Measurements from ENCODE around the gene ARHGAP5.

ARHGAP5 gene

DNA sequence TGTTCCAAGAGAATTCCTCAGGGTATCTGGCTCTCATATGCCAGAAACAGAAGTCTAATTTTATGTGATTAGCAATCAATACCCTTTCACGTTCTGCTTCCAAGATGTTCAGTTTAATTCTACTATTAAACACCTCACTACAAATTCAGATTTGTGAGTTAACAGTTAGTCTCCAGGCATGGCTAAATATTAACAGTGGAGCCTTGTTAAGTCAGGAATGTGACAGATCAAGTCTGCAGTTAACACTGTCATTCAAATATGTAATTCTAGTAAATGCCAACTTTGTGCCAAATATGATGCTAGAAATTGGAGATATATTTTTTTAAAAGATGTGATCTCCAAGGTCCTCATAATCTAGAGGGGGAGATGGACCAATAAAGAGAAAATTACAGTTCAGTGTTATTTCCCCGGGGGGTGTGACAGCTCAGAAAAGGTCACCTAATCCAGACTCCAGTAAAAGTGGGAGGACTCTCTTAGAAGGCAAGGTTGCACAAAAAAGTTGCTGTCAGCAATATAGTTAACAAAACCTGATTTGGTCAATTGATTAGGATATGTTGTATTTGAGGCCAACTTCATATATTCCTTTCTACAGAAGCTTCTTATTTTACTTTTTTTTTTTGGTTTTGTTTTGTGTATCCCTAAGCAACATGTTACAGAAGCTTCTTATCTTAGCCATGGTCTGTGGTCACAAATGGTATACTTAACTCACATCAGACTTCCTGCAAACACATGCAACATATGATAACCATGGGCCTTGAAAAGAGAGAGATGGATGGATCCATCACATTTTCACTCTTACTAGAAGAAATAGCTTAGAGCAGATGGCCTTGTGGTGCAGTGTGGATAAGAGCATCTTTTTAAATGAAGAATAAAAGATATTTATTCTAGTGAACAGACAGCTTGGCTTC lies 106.3 kb downstream of the ARHGAP5 start:
- in situ Hi-C loops (cut with MboI; ENCODE audit: low sequenced_read_pairs, unreplicated experiment) = no loop called here
- DNase-seq (ENCODE audit: low spot score) = no peak
- TF ChIP-seq, protein P1, sequence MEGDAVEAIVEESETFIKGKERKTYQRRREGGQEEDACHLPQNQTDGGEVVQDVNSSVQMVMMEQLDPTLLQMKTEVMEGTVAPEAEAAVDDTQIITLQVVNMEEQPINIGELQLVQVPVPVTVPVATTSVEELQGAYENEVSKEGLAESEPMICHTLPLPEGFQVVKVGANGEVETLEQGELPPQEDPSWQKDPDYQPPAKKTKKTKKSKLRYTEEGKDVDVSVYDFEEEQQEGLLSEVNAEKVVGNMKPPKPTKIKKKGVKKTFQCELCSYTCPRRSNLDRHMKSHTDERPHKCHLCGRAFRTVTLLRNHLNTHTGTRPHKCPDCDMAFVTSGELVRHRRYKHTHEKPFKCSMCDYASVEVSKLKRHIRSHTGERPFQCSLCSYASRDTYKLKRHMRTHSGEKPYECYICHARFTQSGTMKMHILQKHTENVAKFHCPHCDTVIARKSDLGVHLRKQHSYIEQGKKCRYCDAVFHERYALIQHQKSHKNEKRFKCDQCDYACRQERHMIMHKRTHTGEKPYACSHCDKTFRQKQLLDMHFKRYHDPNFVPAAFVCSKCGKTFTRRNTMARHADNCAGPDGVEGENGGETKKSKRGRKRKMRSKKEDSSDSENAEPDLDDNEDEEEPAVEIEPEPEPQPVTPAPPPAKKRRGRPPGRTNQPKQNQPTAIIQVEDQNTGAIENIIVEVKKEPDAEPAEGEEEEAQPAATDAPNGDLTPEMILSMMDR (IDR thresholded peaks at IDR 0.05; ENCODE audit: borderline replicate concordance, control extremely low read depth, extremely low read depth, insufficient read depth, missing control alignments) = no peak

DNA sequence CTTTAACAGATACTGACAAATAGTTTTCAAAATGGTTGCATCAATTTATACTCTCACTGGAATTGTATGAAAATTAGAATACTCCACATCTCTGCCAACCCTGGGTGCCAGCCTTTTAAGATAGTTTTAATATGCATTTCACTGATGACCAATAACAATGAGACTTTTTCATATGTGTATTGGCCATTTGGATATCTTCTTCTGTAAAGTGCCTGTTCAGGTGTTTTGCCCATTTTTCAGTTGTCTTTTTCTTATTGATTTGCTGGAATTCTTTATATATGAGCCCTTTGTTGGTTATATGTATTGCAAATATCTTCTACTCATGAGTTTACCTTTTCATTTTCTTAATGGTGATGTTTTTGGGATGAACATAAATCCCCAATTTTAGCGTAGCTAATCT lies 108.0 kb downstream of the ARHGAP5 start:
- no peak for DNase-seq (ENCODE audit: low spot score)
- TF ChIP-seq, protein P1 (IDR thresholded peaks at IDR 0.05; ENCODE audit: borderline replicate concordance, control extremely low read depth, extremely low read depth, insufficient read depth, missing control alignments) = no peak
- in situ Hi-C loops (cut with MboI; ENCODE audit: low sequenced_read_pairs, unreplicated experiment) = no loop called here

DNA sequence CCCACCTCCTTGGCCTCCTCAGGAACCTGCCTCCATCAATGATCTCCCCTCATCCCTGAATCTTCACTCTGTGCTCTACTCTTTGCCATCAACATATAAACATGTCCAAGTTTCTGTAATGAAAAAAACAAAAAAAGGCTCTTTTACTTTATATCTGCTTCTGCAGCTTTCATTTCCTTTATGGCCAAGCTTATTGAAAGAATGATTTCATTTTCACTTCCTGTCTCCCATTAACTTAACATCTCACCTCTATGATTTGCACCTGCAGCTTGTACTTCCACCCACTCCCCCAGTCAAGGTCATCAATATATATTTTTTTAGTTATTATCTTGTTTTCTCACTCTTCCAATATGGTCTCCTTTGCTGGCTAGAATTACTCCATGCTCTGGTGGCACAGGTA lies 109.1 kb downstream of the ARHGAP5 start:
- TF ChIP-seq, protein P1 (IDR thresholded peaks at IDR 0.05; ENCODE audit: borderline replicate concordance, control extremely low read depth, extremely low read depth, insufficient read depth, missing control alignments) = no peak
- no peak for DNase-seq (ENCODE audit: low spot score)
- in situ Hi-C loops (cut with MboI; ENCODE audit: low sequenced_read_pairs, unreplicated experiment) = no loop called here

DNA sequence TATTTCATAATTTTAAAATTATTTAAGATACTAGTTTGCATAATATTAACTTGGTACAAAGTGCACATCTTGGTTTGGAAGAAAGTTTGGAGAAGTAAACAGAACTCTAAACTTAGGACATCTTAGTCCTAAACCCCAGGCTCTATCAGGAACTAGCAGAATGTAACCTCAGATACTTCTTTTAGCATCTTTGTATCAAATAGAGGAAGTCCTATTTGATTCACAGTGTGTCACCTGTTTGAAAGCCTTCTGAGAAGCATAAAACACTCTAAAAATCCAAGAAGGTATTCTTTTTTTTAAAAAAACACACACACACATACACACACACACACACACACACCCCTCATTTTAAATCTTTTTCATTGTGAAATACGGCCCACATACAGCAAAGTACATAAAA lies 112.7 kb downstream of the ARHGAP5 start:
- TF ChIP-seq, protein P1 (IDR thresholded peaks at IDR 0.05; ENCODE audit: borderline replicate concordance, control extremely low read depth, extremely low read depth, insufficient read depth, missing control alignments) = no peak
- no peak for DNase-seq (ENCODE audit: low spot score)
- in situ Hi-C loops (cut with MboI; ENCODE audit: low sequenced_read_pairs, unreplicated experiment) = no loop called here

DNA sequence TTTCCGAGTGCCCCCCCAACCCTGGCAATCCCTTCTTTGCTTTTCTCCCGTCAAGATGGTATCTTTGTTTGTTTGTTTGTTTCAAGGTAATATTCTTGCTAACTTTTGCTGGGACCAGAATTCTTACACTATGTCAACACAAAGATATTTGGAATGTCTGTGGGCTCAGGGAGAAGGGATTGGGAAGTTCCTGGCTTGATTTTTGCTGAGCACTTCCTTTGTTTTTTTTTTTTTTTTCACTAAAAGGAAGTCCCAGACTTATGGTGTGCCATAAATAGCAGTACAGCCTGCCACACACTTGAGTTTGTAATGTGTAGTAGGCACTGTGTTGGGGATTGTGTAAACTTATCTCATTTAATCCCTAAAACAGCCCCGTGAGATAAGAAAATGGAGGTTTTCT lies 113.6 kb downstream of the ARHGAP5 start:
- in situ Hi-C loops (cut with MboI; ENCODE audit: low sequenced_read_pairs, unreplicated experiment) = no loop called here
- TF ChIP-seq, protein P1 (IDR thresholded peaks at IDR 0.05; ENCODE audit: borderline replicate concordance, control extremely low read depth, extremely low read depth, insufficient read depth, missing control alignments) = no peak
- DNase-seq (ENCODE audit: low spot score) = no peak

DNA sequence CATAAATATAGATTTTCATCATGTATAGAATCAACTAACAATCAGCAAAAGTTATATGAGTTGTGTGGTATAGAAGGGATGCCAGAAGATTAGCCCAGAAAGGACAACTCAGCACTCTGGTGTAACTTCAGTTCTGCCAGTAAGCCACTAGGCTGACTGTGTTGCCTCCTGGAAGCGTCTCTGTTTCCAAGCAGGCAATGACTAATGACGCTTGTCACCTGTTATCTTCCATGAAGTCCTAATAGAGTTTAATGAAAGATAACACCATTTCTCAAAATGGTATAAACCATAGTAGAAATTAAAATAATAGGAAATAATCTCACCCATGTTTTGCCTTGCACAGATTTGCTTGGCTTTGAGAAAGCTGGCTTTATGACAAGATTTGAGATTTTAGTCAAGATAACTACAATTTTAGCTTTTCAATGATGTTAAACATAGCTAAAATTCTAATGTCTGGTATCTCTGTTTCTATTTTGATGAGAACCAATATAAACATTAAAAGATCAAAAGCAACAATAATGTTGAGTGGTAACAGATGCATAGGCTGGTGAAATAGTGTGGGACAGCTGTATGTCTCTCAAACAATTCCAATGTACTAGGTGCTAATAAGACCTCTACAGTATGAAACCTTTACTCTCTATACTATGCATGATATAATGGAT lies 115.7 kb downstream of the ARHGAP5 start:
- no peak for DNase-seq (ENCODE audit: low spot score)
- in situ Hi-C loops (cut with MboI; ENCODE audit: low sequenced_read_pairs, unreplicated experiment) = no loop called here
- TF ChIP-seq, protein P1 (IDR thresholded peaks at IDR 0.05; ENCODE audit: borderline replicate concordance, control extremely low read depth, extremely low read depth, insufficient read depth, missing control alignments) = no peak
